Adrenal gland (tissue), 12 donors: Measurements from ENCODE around the gene PPM1A. TPM values are rescaled to one million over a fixed set of nuclear protein-coding genes. Genes with fewer than 3 reads are reported as not detected.

Experiments used
- DNase-seq, 7 donors: peaks; one replicate each; pipeline ENCODE4 v3.0.0-alpha.2; 2019 to 2020
- H3K27ac ChIP-seq, 5 donors: fragments of 200-600 bp; sonication (generic) in 4 of 5; 1 replicate in 3 of 5; 2 replicates in 2 of 5; pipeline versions ENCODE4 v1.5.1 to v1.8.0; 2016 to 2020; ENCODE audit warnings: mild to moderate bottlenecking in 1 of 5
- H3K27me3 ChIP-seq: fragments of 200-600 bp; 2 replicates; pipeline ENCODE4 v1.8.0; 2021
- H3K36me3 ChIP-seq, 2 donors: fragments of 200-600 bp; replicated peaks in 1 of 2; 1 replicate in 1 of 2; 2 replicates in 1 of 2; pipeline versions ENCODE4 v1.5.1 to v1.8.0; 2018 to 2022
- H3K4me1 ChIP-seq, 2 donors: fragments of 200-600 bp; replicated peaks in 1 of 2; 1 replicate in 1 of 2; 2 replicates in 1 of 2; pipeline versions ENCODE4 v1.5.1 to v1.8.0; 2018 to 2021
- H3K4me3 ChIP-seq, 4 donors: fragments of 200-600 bp; sonication (generic) in 3 of 4; one replicate each; pipeline ENCODE4 v1.5.1; 2016 to 2018
- H3K9me3 ChIP-seq, 3 donors: fragments of 200-600 bp; sonication (generic) in 1 of 3; replicated peaks in 1 of 3; 1 replicate in 2 of 3; 2 replicates in 1 of 3; pipeline versions ENCODE4 v1.5.1 to v1.8.0; 2016 to 2021
- POLR2A ChIP-seq, 2 donors: fragments of 450-650 bp; IDR thresholded peaks; one replicate each; pipeline ENCODE4 v1.6.1; 2017; ENCODE audit warnings: antibody characterized with exemption in 2 of 2, mild to moderate bottlenecking in 2 of 2, moderate library complexity in 1 of 2
- WGBS, 4 donors: extraction: QIAGEN DNeasy Blood & Tissue Kit in 2 of 4; methylation state at CpG; one replicate each; pipeline versions ENCODE4 v1.1.5 to v1.1.7; 2013 to 2017; 5-methylcytosine and 5-hydroxymethylcytosine counted together
- intact Hi-C, 2 donors: fragments of 100-400 bp; cut with DNase I; formaldehyde crosslinking; loops; one replicate each; pipeline versions ENCODE4 v1.14.1 to v1.15.0; 2022 to 2023
- polyA plus RNA-seq, 3 donors: library from polyadenylated mRNA; stranded (reverse); fragments of 200-250 nt in 2 of 3; fragments of 350-450 nt in 1 of 3; fragmentation: Illumina TruSeq in 1 of 3; extraction: RNeasy Lipid Tissue Mini Kit (QIAGEN cat#74804) in 1 of 3; gene quantifications; one replicate each; pipeline ENCODE4 v1.2.3, GENCODE V29; 2013 to 2014
- total RNA-seq, 9 donors: library from RNA; depleted of rRNA in 4 of 9; stranded (reverse); fragments of >200 nt in 4 of 9; fragments of 120-200 nt in 1 of 9; fragmentation: NEBNext Ultra II Directional in 1 of 9; extraction: Animal tissue kit (Norgen Biotek cat#: 25700) in 1 of 9; gene quantifications; one replicate each; pipeline versions ENCODE4 v1.1.0 to v1.2.4, GENCODE V29; 2013 to 2023
- TF ChIP-seq, protein P1 (sequence below), 6 experiments: fragments of 450-650 bp in 4 of 6; fragments of 200-600 bp in 2 of 6; sonication (generic) in 1 of 6; IDR thresholded peaks; 1 replicate in 5 of 6; 2 replicates in 1 of 6; pipeline versions ENCODE4 v1.5.1 to v1.8.0; 2016 to 2021; ENCODE audit warnings: antibody characterized with exemption in 6 of 6, mild to moderate bottlenecking in 2 of 6, moderate library complexity in 1 of 6
- donor health status: healthy with polysubstance abuse.
- donor health status: Bipolar disorder and iron deficiency.
- donor health status: DM: yes; HTN: yes; CAD: no.
- donor health status: DM: no; HTN: no; CAD: no.
- donor health status: DM: no; HTN: no; CAD: no.
- donor health status: DM: yes; HTN: yes; CAD: no.

PPM1A gene
- total and polyA plus RNA-seq, 12 donors, result 19.1 to 56.5 (median 34.2) TPM

DNA sequence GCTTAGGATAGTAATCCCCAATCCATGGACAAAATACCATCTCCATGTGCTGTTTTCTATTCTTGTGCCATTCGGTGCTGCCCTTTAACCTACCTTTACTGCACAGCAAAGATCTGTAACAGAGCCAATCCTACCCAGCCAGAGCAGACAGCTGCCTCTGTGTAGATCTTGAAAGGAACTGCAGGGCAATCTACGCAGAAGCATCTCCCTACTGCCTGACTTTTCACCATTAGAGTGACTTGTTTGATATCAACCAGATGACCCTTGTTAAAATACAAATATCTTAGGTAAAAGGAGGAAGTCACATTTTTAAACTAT is 33.9 kb upstream of the PPM1A start:
- WGBS, 4 donors, result 68 to 90% (median 78%) methylated on average over 2 of the region's 2 CpGs
- Histone ChIP-seq H3K4me1 (no peaks in the 10 kb centered on the region), H3K27me3 (no peaks in the 10 kb centered on the region), H3K36me3 (no peaks in the 10 kb centered on the region), H3K4me3 (no peak overlapping the region), H3K9me3 (no peaks in the 10 kb centered on the region), H3K27ac (no peak overlapping the region)
- TF ChIP-seq POLR2A (IDR thresholded peaks at IDR 0.05), result no peak
- TF ChIP-seq, protein P1, sequence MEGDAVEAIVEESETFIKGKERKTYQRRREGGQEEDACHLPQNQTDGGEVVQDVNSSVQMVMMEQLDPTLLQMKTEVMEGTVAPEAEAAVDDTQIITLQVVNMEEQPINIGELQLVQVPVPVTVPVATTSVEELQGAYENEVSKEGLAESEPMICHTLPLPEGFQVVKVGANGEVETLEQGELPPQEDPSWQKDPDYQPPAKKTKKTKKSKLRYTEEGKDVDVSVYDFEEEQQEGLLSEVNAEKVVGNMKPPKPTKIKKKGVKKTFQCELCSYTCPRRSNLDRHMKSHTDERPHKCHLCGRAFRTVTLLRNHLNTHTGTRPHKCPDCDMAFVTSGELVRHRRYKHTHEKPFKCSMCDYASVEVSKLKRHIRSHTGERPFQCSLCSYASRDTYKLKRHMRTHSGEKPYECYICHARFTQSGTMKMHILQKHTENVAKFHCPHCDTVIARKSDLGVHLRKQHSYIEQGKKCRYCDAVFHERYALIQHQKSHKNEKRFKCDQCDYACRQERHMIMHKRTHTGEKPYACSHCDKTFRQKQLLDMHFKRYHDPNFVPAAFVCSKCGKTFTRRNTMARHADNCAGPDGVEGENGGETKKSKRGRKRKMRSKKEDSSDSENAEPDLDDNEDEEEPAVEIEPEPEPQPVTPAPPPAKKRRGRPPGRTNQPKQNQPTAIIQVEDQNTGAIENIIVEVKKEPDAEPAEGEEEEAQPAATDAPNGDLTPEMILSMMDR (IDR thresholded peaks at IDR 0.05), result no peak
- intact Hi-C loops, result no loop called here
- no peak for DNase-seq

DNA sequence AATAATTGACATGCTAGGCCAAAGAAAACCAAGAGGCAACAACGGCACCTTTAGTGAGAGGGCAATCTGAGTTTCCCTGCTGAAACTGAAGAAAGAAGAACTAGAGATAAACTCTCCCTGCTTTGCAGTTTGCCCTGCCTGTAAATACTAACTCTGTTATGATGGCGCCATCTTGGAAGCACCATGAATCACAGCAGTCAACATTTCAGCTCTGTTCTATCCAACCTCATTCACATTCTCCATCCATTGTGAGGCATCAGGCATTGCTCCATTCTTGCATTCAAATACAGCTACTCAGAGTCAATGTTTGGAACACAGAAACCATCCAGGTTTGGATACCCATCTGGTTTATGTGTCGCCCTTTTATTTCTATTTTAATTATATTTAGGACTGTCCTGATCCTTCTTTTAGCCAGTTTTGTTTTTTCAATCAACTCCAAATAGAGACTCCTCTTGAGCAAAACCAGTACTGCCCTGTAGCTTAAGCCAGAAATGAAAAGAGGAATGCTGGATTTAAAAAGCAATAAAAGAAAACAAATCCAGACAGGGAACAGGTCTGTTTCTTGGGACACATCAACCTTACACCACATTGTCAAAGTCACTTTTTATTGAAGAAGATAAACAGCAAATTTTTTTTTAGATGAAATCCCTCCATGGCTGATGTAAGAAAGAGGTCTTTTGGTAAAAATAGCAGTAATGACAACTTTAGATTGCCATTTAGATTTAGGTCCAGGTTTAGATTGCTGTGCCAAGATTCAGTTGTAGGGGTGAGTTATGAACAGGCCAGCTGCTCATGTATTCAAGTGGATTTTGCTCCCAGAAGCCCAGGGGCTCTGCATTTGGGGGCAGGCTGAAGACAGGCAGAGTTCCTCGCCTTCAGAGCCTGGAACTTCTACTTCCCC is 33.3 kb upstream of the PPM1A start:
- H3K4me3 ChIP-seq, result no peak overlapping the region
- no peaks in the 10 kb centered on the region for H3K4me1 ChIP-seq
- no peaks in the 10 kb centered on the region for H3K27me3 ChIP-seq
- H3K9me3 ChIP-seq, result no peaks in the 10 kb centered on the region
- H3K27ac ChIP-seq, result no peak overlapping the region
- TF ChIP-seq, protein P1 (IDR thresholded peaks at IDR 0.05), result no peak
- TF ChIP-seq POLR2A (IDR thresholded peaks at IDR 0.05), result no peak
- 84 to 87% (median 85%) methylated on average over 4 of the region's 4 CpGs for WGBS, 4 donors
- intact Hi-C loops, result no loop called here
- no peak for DNase-seq
- no peaks in the 10 kb centered on the region for H3K36me3 ChIP-seq

DNA sequence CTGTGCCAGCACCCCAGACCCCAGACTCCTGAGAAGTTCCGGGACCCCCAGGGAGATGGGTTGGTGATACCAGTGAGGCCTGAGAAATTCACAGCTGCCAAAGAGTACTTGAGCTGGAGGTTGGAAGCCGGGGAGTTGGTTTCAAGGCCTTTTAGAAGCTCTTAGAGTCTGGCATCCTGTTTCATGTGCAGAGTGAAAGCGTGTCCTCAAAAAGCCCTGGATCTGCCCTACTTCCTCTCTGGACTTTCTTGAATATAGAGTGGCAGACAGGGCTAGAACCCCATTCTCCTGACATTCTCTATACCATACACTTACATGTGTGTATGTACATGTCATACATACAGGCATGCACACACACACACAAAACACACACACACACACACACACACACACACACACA is 31.3 kb upstream of the PPM1A start:
- H3K27ac ChIP-seq, result no peak overlapping the region
- TF ChIP-seq, protein P1 (IDR thresholded peaks at IDR 0.05), result no peak
- no peak for TF ChIP-seq POLR2A (IDR thresholded peaks at IDR 0.05)

DNA sequence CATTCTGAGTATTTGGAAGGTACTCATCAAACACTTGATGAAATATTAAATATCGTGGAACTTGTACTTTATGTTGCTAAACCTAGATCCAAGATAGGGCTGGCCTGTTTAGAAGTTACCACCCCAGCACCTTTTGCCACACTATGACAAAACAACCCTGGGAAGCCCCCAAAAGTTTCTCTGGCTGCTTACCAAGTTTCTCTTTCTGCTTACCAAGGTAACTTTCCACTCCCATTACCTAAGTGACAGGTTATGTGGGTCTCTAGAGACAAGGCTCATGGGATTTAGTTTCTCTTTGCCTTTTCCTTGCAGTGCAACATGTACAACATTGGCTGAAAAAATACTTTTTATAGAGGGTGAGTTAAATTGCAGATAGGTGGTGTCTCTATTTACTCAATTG is 28.9 kb upstream of the PPM1A start:
- no peak for TF ChIP-seq POLR2A (IDR thresholded peaks at IDR 0.05)
- TF ChIP-seq, protein P1 (IDR thresholded peaks at IDR 0.05), result no peak
- no peaks in the 10 kb centered on the region for H3K4me1 ChIP-seq
- no peaks in the 10 kb centered on the region for H3K36me3 ChIP-seq
- intact Hi-C loops, result no loop called here
- no peak overlapping the region for H3K4me3 ChIP-seq
- H3K27ac ChIP-seq, result no peak overlapping the region
- WGBS, 4 donors, result 89 to 100% (median 97%) methylated on average over 1 of the region's 1 CpG
- DNase-seq, result no peak
- H3K27me3 ChIP-seq, result no peaks in the 10 kb centered on the region
- no peaks in the 10 kb centered on the region for H3K9me3 ChIP-seq

More for the DNA sequence above, 31.3 kb upstream of the PPM1A start:
- no peak for DNase-seq
- 47 to 79% (median 54%) methylated on average over 3 of the region's 3 CpGs for WGBS, 4 donors
- Histone ChIP-seq H3K27me3 (no peaks in the 10 kb centered on the region), H3K36me3 (no peaks in the 10 kb centered on the region), H3K4me3 (no peak overlapping the region), H3K9me3 (no peaks in the 10 kb centered on the region), H3K4me1 (no peaks in the 10 kb centered on the region)
- intact Hi-C loops, result no loop called here
